HG02885 (cell line): ENCODE results near the gene TTF2.
"Not testable (repeated sequence)": the region's sequence is repeated elsewhere in the genome, so short reads cannot be mapped to it uniquely, and the experiment has no call there.

ENCODE experiments used
- ATAC-seq: cut with Tn5 transposase; IDR thresholded peaks from one replicate; pipeline ENCODE4 v1.9.1; 2021; ENCODE audit warnings: mild to moderate bottlenecking; ENCODE audit not compliant: unreplicated experiment, poor library complexity

The TTF2 gene

DNA sequence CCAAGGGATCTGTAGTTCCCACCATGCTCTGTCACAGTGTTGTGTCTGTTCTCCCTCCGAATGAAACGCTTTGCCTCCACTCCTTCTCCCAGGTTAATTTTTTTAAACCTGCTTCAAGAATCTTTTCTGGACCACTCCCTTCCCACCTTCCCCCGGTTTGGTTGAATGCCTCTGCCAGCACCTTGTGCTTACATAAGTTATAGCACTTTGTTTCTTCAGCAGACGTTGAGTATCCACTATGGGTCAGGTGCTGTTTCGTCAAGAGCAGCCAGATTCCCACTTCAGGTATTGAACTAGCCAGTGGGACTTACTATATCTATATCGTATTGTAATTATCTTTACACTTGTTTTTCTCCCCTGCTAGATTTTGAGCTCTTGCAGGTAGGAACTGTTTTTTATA, 27.6 kb downstream of the TTF2 start:
- no peak for ATAC-seq

DNA sequence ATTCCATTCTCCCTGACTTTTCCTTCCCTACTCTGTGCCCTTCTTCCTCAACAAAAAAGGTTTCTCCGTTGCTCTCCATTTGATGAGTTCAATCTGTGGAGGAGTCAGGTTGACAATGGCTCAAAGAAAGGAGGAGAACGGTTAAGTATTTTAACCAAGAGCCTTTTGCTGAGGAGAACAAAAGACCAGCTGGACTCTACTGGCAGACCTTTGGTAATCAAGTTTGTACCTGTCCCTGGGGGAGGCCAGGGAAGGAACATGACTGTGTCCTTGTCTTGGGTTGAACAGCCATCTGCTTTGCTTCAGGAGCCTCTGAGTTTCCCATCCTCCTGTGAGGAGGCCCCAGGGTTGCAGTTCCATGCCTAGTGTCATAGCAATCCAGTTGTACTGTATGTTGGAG, 29.9 kb downstream of the TTF2 start:
- ATAC-seq = no peak

DNA sequence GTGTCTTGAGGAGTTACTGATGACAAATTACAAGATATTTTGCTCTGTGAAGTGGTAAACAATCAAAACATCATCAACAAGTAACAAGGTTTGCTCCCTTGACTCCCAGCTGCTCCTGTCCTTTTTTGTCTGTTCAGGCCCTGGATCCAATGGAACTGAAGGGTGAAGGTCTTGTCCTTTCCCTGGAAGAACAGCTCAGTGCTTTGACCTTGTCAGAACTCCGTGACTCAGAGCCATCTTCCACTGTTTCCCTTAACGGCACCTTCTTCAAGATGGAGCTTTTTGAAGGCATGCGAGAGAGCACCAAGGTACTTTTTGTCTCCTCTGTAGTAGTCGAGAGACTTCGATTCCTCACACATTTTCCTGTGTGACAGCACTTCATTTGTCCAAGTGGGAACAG, 32.5 kb downstream of the TTF2 start:
- ATAC-seq = no peak

DNA sequence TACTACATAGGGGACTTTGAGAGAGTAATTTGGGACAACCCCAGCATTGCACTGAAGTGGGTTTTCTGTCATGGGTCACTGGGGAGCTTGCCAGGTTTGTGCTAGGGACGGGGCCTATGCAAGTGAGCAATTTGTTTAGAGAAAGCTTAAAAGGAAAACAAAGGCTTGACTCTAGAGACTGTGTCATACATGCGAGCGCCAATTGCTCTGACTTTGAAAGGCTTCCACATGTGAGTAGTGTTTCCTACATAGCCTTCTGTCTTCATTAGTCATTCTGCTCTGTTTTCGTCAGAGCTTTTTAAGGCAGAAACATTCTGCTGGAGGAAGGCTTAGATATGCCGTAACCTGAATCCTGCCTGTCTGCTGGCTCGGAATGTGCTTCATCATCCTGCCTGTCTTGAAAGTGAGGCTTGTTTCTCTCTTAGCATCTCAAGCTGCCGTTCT, 33.0 kb downstream of the TTF2 start:
- ATAC-seq = no peak

DNA sequence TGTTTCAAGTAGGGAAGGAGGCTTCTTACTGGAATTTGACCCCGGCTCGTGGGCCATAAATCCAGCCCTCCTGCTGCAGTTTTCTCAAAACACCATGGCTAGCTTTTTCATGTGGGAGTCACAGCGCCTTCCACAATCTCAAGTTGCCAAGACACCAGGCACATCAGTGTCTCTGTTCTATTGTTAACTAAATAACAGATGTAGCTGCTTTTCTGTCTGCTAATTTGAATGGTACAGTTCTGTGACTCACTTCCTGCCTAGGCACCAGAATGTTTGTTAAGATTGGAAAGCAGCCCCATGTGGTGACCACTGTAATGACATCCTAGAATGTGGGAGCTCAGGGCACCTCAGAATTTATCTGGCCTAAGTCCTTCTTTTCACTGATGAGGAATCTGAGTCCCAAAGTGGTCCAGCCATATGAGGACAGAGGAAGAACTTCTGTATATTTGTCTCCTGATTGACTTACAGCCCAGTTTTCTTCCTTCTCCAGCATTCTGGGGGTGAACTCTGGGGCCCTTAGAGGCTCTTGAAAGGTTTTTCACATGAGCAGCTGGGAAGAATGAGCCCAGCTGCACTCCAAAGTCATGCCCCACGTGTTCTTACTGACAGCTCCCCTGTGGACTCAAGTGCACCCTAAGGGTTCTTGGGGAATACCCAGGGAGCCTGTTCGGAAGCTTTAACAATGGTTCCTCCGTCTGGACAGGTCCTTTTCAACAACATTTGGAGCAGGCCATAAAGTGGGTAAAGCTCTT, 33.9 kb downstream of the TTF2 start:
- ATAC-seq = peak; percentile 73

DNA sequence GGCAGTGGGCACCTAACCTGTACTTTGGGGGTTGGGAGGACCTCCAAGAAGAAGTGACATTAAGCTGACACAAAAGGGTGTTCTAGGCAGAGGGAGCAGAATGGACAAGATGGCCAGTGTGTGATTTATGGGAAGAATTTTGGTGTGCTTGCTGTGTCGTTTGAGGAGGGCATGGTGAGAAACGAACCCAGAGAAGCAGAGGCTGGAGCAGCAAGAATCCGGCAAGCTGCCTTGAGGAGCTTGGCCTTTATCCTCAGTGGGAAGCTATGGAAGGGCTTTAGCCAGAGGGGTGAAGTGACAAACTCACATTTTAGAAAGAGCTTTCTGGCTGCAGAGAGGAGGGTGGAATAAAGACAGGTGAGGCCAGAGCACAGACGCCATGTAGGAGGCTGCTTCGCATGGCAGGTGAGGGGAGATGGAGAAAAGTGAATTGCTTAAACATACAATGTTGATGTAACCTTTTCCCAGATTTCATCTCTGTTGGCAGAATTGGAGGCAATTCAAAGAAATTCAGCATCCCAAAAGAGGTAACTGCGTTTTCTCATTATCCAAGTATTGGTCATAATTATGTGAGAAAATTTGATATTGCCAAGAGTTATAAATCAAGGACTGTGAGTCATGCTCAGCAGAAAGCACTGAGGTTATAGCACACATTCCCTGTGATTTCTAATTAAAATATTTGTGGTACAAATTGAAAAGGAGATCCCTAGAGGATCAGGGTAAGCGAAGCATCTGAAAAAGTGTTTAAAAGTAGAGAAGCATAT, 34.9 kb downstream of the TTF2 start:
- no peak for ATAC-seq

DNA sequence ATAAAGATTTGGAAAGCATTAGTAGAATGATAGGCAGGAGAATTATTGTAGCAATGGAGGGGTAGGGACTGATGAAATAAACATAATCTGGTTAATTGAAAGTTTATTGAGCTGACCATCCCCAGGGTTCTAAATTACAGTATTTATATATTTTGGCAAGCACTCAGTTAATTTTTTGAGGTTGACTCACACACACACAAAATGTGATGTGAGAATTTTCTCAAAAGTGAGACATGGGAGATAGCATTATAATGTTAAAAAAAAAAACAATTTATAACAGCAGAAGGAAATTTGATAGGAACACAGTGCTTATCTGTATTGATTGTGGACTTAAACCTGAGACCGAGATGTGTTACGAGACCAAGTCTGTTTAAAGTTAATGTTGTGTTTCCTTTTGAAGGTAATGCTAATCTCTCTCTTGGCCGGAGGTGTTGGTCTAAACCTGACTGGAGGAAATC, 36.9 kb downstream of the TTF2 start:
- ATAC-seq = no peak

DNA sequence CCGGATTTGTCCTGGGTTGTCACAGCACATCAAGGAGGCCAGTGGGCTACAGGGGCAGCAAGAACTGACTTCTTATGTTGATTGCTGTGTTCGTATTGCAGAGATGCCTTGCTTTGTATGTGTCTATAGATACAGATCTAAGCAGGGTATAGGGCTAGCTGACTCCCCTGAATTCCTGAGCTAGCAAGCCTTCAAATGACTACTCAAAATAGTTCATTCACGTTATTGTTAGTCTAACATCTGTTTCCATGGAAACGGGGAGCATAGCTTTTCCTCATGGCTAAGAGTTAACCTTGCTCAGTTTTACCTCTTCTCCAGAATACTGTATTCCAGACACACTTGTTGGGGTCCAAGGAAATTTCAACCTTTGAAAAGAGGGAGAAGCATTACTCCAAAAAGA, 37.3 kb downstream of the TTF2 start:
- no peak for ATAC-seq

DNA sequence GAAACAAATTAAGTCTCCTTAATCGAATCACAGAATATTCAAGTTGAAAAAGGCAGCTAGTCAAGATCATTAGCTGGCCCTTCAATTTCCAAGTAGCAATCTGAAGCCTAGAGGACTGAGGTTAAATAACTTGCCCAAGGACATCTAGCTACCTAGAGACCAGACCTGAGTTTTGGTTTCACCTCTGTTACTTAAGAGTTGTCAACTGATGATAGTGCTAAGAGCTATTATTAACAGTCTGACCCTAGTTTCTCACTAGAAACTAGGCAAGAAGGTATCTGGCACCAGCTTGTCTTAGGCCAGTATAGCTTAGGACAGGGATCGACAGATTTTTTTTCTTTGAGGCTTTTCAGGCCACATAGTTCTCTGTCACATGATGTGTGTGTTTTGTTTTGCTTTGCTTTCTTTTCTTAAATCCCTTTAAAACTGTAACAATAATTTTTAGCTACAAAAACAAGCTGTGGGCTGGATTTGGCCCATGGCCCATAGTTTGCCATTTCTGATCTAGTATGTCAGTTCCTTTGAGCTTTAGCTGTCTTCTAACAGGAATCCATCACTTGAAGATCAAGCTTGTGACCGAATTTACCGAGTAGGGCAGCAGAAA, 38.3 kb downstream of the TTF2 start:
- ATAC-seq = no peak

DNA sequence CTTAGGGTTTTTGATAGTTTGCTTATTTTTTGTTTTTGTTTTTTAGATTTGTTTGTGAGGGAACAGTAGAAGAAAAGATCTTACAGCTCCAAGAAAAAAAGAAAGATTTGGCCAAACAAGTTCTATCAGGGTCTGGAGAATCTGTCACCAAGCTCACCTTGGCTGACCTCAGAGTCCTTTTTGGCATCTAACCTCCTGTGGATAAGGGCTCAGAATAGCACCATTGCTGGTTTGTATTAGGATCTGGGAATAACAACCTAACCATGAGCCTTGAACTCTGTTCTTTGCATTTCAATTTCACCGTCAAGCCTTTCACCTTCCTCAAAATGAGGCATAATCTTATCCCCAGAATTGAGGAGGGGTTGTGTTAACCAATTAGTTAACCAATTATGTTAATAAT, 41.2 kb downstream of the TTF2 start:
- ATAC-seq = no peak

DNA sequence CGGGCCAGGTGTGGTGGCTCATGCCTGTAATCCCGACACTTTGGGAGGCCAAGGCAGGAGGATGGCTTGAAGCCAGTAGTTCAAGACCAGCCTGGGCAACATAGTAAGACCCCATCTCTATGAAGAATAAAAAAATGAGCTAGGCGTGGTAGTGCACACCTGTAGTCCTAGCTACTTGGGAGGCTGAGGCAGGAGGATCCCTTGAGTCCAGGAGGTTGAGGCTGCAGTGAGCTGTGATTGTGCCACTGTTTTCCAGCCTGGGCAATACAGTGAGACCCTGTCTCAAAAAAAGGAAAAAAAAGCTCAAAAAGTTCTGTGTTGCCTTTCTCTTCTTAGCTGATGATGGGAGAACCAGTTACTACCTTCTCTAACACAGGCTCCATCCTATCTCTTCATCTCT, 41.7 kb downstream of the TTF2 start:
- ATAC-seq = not testable (repeated sequence)

DNA sequence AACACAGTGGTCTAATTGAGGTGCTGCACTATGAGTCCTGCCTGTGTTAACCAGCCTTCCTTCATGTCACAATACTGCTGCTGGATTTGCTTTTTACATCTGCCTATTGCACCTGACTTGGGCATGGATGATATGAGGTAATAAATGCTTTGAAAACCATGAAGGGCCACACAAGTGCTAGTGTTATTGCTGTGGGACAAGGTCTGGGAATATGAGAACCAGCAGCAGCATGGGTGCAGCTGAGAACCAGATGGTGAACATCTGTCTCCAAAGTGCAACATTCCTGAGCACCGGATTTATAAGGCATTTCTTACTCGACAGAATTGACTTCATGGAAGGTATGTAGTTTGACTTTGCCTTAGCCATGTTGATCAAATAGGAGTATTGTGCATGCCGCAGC, 44.9 kb downstream of the TTF2 start:
- no peak for ATAC-seq

DNA sequence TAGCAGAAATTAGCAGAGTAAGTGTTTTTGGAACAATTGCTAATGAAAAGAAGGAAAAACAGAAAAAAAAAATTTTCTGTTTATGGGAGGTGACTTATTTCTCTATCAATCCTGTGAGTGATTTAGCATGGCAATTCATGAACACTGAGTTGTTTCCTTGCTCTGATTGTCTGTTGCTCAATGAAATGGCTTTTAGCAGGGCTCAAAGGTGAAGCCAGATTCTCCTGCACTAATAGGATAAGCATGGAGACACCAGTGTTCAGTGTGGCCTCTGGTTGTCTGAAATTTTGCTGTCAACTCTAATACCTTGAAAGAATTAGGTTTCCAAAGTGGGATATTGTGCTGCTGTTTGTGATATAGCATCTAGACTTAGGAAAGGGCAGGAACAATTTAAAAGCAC, 45.6 kb downstream of the TTF2 start:
- no peak for ATAC-seq

DNA sequence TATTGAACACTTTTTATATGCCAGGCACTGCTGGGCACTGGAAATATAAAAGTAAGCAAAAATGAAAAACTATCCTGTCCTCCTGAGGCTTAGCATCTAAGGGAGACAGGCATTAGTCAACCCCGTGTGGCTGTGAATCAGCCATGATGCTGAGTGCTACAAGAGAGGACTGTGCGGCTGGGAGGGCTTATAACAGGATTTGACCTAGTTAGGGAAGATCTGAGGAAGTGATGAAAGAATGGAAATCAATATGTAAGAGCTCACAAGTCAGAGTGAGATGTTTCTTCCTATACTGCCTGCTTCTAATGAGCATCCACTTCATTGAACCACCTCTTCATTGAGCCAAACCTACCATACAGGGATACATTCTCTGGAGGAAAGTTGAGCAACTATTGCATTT, 46.4 kb downstream of the TTF2 start:
- no peak for ATAC-seq

DNA sequence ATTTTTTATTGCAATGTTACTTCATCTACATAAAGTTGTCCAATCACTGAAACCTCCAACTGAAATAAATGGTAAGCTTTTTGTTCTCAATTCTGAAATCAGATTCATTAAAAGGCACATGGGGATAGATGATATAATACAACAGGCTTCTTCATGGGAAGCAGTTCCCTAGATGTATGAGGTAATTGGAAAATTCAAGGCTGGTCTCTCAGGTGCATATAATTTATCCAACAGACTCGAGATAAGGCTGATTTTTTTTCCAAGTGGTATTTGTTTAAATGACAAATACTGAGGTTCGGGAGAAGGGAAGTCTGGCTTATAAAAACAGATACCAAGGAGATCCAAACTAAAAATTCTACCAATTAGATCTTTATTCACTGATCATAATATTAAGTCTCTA, 47.2 kb downstream of the TTF2 start:
- no peak for ATAC-seq

DNA sequence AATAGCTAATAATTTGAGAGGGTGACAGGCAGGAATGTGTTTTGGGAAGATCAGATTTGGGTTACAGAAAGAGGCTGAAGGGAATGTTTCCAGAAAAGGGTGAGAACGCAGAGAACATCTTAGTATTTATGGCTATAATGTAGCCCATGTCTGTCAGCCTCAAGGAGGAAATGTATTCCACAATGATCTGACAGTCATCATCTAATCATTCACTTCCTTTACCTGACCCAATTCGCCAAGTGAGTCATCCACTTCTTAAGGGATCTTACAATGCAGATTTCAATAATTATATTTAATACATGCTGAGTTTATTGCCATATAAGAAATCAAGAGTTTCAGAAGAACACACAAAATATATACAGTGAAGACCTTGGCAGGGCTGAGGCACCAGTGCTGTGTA, 50.6 kb downstream of the TTF2 start:
- ATAC-seq = no peak

DNA sequence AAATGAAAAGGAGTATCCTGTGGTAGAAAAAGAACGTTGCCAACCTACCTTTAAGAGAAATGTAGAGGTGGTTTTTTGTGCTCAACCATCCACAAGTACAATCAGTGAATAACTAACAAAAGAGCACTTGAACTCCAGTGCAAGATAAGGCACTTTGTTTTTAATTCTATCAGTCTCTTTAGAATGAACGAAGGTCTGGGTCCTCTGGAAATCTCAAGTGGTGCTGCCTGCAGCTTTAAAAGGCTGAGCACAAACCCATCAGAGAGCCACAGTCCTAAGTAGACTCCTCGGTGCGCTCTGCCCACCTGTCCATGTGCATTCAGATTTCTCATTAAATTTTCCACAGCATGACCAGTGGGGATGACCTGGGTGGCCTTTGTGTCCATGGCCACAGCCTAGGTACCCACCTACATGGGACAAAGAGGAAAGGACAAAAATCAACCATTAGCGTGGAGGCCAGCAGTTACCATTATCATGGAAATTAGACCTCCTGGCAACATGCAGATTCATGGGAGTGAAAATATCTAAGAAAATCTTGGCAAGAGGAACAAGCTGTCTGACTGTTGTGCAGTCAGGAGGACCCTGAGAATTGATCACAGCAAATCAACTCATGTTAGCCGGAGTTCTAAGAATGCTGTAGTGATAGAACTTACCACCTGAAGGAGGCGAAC, 52.1 kb downstream of the TTF2 start:
- no peak for ATAC-seq

DNA sequence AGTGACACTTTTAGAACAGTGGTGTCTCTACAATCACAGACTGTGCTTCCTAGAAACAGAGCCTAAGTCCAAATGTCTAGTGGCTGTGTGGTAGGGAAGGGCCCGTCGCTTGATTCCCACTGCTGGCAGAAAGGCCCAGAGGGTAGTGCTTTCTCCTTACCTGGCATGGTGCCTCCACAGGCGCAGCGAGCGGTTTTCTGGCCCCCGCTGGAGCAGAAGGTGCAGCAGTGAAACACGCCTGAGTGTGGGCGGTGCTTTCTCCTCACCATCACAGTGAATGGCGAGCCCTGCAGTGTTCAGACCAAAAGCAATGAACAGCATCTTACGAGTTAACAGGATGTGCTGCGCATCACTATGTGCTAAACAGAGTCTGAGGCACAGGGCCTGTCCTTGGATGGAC, 53.1 kb downstream of the TTF2 start:
- no peak for ATAC-seq

DNA sequence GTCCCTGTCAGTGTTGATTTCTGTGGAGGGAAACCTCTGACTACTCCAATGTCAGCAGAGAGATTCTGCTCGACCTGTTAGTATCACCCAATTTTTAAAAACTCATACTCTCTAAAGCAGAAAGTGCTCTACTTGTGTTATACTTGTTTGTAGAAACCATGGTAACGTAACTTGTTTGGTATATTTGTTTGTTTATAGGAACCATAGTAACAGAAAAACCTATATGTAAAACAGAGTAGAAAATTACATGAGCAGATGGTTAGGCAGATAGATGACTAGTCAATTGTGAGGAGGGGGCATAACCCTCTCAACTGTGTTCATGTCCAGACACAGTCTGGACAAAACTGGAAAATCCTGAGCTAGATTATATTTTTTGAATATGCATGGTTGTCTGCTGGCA, 54.8 kb downstream of the TTF2 start:
- ATAC-seq = no peak

DNA sequence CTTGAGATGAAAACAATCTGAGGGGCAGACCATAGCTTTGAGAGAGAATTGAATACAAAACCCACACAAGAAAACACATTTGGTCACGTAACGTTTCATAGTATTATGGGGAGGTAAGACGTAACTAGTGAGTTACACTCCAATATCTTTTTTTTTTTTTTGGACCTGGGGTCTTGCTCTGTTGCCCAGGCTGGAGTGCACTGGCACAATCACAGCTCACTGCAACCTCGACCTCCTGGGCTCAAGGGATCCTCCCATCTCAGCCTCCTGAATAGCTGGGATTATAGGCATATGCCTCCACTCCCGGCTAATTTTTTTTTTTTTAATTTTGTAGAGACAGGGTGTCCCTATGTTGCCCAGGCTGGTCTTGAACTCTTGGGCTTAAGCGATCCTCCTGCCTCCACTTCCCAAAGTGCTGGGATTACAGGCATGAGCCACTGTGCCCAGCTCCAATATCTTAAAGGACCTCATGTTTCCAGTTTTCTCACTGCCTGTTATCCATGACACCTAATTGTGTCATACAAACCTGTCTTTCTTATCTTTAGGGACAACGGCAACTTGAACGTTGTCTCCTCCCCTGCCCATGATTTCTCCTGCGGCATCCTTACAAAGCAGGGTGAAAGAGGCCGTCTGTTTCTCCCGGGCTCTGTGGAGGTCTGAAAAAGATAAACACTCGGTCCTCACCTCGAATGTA, 56.1 kb downstream of the TTF2 start:
- no peak for ATAC-seq
